ENCODE data around the gene HNRNPL. TPM values are rescaled to one million over a fixed set of nuclear protein-coding genes. Genes with fewer than 3 reads are reported as not detected.
A peak's percentile ranks its signal among the peaks of the same experiment; 100 is the strongest.
"Not testable (repeated sequence)": the region's sequence is repeated elsewhere in the genome, so short reads cannot be mapped to it uniquely, and the experiment has no call there.

HNRNPL gene
- total RNA-seq, result 100 to 1,000 TPM; 142 to 378 (median 198) TPM

- Histone ChIP-seq H3K27ac (peak within 1 kb of the TSS; percentile 98 to 99), H3K4me1 (replicated peaks in 1 of 2) (peaks cover 4 to 5% of the 10 kb centered on the region in 2 donors), H3K4me3 (peak within 1 kb of the TSS; percentile 69 to 93 (median 85))
- peak; percentile 58 to 78 (median 72) for ATAC-seq (replicated peaks in 6 of 8)
- 0% methylated on average over 2 to 8 of the region's 50 CpGs; no CpG with 5 or more reads in 7 of the 10 experiments for WGBS, 10 experiments
- in situ Hi-C loops (cut with MboI; ENCODE audit: low pct_unique_long_range_greater_than_20kb in 2 of 9, low sequenced_read_pairs in 9 of 9, unreplicated experiment in 9 of 9), result no loop called here
Observed at GRCh38 chr19:38849860-38850435, at the start of gene HNRNPL. TSS of gene HNRNPL (minus strand) at chr19:38849986. CDS start at chr19:38849966, 20 bp downstream.

DNA sequence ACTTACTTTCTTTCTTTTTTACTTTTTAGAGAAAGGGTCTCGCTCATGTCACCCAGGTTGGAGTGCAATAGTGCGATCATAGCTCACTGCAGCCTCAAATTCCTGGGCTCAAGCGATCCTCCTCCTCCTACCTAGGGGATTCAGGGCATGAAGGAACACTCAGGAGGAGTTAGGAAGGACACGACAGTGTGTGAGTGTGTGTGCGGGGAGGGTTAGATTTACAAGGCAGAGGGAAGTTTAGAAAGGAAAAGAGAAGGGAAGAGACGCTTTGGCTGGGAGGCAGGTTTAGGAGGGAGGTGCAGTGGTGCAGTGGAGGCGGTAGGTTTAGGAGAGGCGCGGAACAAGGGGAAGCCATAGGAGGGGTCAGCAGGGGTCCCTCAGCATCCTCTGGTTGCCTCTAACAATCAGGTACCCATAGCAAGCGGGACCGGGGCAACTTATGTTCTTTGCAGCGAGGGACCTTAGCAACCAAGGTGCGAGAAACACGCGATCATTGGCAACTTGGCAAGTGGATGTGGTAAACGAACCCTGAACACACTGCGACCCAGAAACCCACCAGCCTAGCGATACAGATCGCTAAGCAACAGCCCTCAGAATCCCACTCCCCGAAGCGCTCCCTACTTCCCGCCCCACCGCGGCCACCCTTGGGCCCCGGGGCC, 49.1 kb upstream of the HNRNPL start:
- Histone ChIP-seq H3K27ac (peak overlapping the region; percentile 28 to 31), H3K4me1 (replicated peaks in 1 of 2) (peaks cover 6 to 8% of the 10 kb centered on the region in 2 donors), H3K4me3 (peak overlapping the region; percentile 81 to 98 (median 93))
- in situ Hi-C loops (cut with MboI; ENCODE audit: low pct_unique_long_range_greater_than_20kb in 2 of 9, low sequenced_read_pairs in 9 of 9, unreplicated experiment in 9 of 9), result no loop called here
- peak in 1 of 8 experiments; percentile 0 for ATAC-seq (replicated peaks in 6 of 8)
- 0 to 60% (median 28%) methylated on average over 1 to 7 of the region's 25 CpGs; no CpG with 5 or more reads in 1 of the 10 experiments for WGBS, 10 experiments

- no peak for ATAC-seq (replicated peaks in 6 of 8)
- WGBS, 10 experiments, result no CpG with 5 or more reads among the region's 9 CpGs
- H3K27ac ChIP-seq, result no peak overlapping the region
- in situ Hi-C loops (cut with MboI; ENCODE audit: low pct_unique_long_range_greater_than_20kb in 2 of 9, low sequenced_read_pairs in 9 of 9, unreplicated experiment in 9 of 9), result no loop called here
- H3K4me3 ChIP-seq, result no peak overlapping the region
- peaks cover 5 to 6% of the 10 kb centered on the region in 2 donors for H3K4me1 ChIP-seq (replicated peaks in 1 of 2)
Observed at GRCh38 chr19:38894968-38895367, 45.2 kb upstream of the HNRNPL start.

- ATAC-seq (replicated peaks in 6 of 8), result no peak
- Histone ChIP-seq H3K4me3 (no peak overlapping the region), H3K27ac (no peak overlapping the region), H3K4me1 (replicated peaks in 1 of 2) (peaks cover under 1 to 2% of the 10 kb centered on the region in 2 donors)
- 83 to 92% methylated on average over 2 of the region's 14 CpGs; no CpG with 5 or more reads in 8 of the 10 experiments for WGBS, 10 experiments
- in situ Hi-C loops (cut with MboI; ENCODE audit: low pct_unique_long_range_greater_than_20kb in 2 of 9, low sequenced_read_pairs in 9 of 9, unreplicated experiment in 9 of 9), result no loop called here
Observed at GRCh38 chr19:38893341-38893771, 43.6 kb upstream of the HNRNPL start.

DNA sequence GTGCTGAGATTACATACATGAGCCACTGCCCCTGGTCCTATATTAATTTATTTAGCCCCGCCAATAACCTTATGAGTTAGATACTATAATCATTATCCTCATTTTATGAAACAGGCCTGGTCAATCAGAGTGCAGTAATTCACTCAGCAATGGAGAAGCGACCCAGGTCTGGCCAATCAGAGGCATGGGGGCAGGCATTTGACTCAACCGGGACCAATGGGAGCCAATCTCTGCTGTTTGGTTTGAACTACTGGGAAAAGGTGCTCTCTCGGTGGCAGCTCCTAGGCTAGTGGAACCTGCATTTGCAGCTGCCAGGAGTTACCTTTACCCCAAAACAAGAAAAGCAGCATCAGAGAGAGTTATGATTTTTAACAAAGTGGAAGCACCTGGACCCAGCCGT, 43.1 kb upstream of the HNRNPL start:
- Histone ChIP-seq H3K27ac (no peak overlapping the region), H3K4me3 (no peak overlapping the region), H3K4me1 (replicated peaks in 1 of 2) (no peaks in the 10 kb centered on the region)
- 64 to 100% (median 89%) methylated on average over 1 to 5 of the region's 5 CpGs; no CpG with 5 or more reads in 3 of the 10 experiments for WGBS, 10 experiments
- in situ Hi-C loops (cut with MboI; ENCODE audit: low pct_unique_long_range_greater_than_20kb in 2 of 9, low sequenced_read_pairs in 9 of 9, unreplicated experiment in 9 of 9), result no loop called here
- ATAC-seq (replicated peaks in 6 of 8), result no peak

- no peak for ATAC-seq (replicated peaks in 6 of 8)
- Histone ChIP-seq H3K27ac (no peak overlapping the region), H3K4me3 (no peak overlapping the region), H3K4me1 (replicated peaks in 1 of 2) (no peaks in the 10 kb centered on the region)
- in situ Hi-C loops (cut with MboI; ENCODE audit: low pct_unique_long_range_greater_than_20kb in 2 of 9, low sequenced_read_pairs in 9 of 9, unreplicated experiment in 9 of 9), result no loop called here
- WGBS, 10 experiments, result 50 to 100% (median 61%) methylated on average over 1 to 3 of the region's 6 CpGs; no CpG with 5 or more reads in 4 of the 10 experiments
Observed at GRCh38 chr19:38891771-38892170, 42.0 kb upstream of the HNRNPL start.

DNA sequence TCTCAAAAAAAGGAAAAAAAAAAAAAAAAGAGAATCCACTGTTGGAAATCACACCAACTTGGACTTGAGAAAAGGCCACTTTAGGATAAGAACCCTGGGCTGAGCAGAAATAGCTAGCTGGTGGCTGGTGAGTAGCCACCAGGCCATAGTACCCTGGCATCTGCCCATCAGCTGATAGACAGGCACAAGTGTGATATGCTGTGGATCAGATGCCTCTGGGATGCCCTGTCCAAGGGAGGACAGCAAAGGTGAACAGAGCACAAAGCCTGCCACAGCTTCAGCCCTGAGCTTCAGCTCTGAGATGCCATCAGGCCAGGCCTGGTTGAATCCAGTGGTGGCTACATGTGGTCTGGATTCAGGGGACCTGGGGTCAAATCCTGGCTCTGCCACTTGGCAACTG, 40.9 kb upstream of the HNRNPL start:
- H3K4me3 ChIP-seq, result no peak overlapping the region
- in situ Hi-C loops (cut with MboI; ENCODE audit: low pct_unique_long_range_greater_than_20kb in 2 of 9, low sequenced_read_pairs in 9 of 9, unreplicated experiment in 9 of 9), result no loop called here
- H3K4me1 ChIP-seq (replicated peaks in 1 of 2), result no peaks in the 10 kb centered on the region
- ATAC-seq (replicated peaks in 6 of 8), result no peak
- no peak overlapping the region for H3K27ac ChIP-seq

DNA sequence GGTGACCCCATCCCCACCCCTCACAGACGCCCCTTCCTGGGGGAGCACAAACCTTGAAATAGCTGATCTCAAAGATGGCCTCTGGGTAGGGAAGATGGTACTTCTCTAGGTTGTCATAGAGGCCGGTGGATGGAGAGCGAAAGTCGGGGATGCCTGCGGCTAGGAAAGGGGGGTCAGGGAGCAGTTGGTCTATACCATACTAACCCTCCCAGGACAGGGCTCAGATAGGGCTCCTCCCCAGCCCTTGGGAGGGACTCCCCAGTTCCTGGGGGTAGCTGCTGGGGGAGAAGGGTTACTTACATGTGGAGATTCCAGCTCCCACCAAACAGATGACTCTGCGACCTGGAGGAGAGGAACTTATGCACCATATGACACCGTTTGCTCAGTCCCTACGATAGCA, 40.0 kb upstream of the HNRNPL start:
- 7 to 100% (median 79%) methylated on average over 1 to 4 of the region's 8 CpGs; no CpG with 5 or more reads in 4 of the 10 experiments for WGBS, 10 experiments
- Histone ChIP-seq H3K4me1 (replicated peaks in 1 of 2) (no peaks in the 10 kb centered on the region), H3K27ac (no peak overlapping the region), H3K4me3 (no peak overlapping the region)
- in situ Hi-C loops (cut with MboI; ENCODE audit: low pct_unique_long_range_greater_than_20kb in 2 of 9, low sequenced_read_pairs in 9 of 9, unreplicated experiment in 9 of 9), result no loop called here
- no peak for ATAC-seq (replicated peaks in 6 of 8)

DNA sequence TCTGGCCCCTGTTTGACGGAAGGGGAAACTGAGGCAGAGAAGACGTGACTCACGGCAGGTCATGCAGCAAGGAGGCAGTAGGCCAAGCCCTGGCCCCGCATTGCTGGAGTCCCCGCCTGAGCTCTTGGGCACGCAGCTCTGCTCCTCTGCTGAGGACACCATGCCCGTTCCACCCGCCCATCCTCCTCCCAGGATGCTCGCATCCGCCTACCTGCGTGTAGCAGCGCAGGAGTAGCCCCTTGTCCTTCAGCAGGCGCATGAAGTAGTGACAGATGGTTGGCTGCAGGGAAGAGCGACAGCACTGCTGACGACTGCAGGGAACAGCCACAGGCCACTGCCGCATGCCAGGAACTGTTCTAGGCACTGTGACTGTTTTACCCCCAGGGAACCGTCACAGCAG, 39.1 kb upstream of the HNRNPL start:
- 80 to 100% (median 90%) methylated on average over 2 to 7 of the region's 17 CpGs; no CpG with 5 or more reads in 7 of the 10 experiments for whole genome bisulfite sequencing, 10 experiments

DNA sequence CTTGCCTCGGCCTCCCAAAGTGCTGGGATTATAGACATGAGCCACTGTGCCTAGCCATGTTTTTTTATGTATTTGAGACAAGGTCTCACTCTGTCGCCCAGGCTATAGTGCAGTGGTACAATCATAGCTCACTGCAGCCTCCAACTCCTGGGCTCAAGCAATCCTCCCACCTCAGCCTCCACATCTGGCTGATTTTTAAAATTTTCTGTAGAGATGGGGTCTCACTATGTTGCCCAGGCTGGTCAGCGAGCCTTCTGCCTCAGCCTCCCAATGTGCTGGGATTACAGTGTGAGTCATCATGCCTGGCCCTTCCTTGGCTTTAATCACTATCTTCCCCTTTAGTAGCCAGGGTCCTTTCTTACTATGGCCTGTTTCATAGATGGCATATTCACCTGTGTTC, 34.9 kb upstream of the HNRNPL start:
- H3K4me1 ChIP-seq (replicated peaks in 1 of 2); H3K27ac ChIP-seq; in situ Hi-C loops (cut with MboI; ENCODE audit: low pct_unique_long_range_greater_than_20kb in 2 of 9, low sequenced_read_pairs in 9 of 9, unreplicated experiment in 9 of 9); ATAC-seq (replicated peaks in 6 of 8); H3K4me3 ChIP-seq: not testable (repeated sequence)
- WGBS, 10 experiments, result 67 to 100% (median 89%) methylated on average over 1 to 3 of the region's 3 CpGs; no CpG with 5 or more reads in 5 of the 10 experiments

More for the DNA sequence above, 39.1 kb upstream of the HNRNPL start:
- no peak for ATAC-seq (replicated peaks in 6 of 8)
- no peak overlapping the region for H3K27ac ChIP-seq
- no peaks in the 10 kb centered on the region for H3K4me1 ChIP-seq (replicated peaks in 1 of 2)
- no peak overlapping the region for H3K4me3 ChIP-seq
- in situ Hi-C loops (cut with MboI; ENCODE audit: low pct_unique_long_range_greater_than_20kb in 2 of 9, low sequenced_read_pairs in 9 of 9, unreplicated experiment in 9 of 9), result no loop called here

DNA sequence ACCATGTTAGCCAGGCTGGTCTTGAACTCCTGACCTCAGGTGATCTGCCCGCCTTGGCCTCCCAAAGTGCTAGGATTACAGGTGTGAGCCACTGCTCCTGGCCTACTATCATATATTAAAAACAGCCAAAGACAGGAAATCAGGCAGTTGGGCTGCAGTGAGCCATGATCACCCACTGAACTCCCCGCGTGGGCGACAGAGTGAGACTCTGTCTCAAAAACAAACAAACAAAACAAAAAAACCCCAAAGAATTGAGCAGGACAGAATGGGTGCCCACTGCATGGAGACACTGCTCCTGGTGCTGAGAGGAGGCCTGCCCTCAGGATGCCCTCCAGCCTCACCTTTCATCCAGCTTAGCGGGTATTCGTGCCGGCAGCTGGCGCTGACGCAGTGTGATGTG, 33.5 kb upstream of the HNRNPL start:
- ATAC-seq (replicated peaks in 6 of 8), result no peak
- Histone ChIP-seq H3K27ac (no peak overlapping the region), H3K4me3 (no peak overlapping the region), H3K4me1 (replicated peaks in 1 of 2) (peaks cover 0 to 5% of the 10 kb centered on the region in 2 donors)
- in situ Hi-C loops (cut with MboI; ENCODE audit: low pct_unique_long_range_greater_than_20kb in 2 of 9, low sequenced_read_pairs in 9 of 9, unreplicated experiment in 9 of 9), result no loop called here
- 87 to 100% (median 96%) methylated on average over 1 to 8 of the region's 9 CpGs; no CpG with 5 or more reads in 4 of the 10 experiments for WGBS, 10 experiments

GRCh38 chr19:38880882-38881609, 31.3 kb upstream of the HNRNPL start:
- in situ Hi-C loops (cut with MboI; ENCODE audit: low pct_unique_long_range_greater_than_20kb in 2 of 9, low sequenced_read_pairs in 9 of 9, unreplicated experiment in 9 of 9), result no loop called here
- ATAC-seq (replicated peaks in 6 of 8), result no peak
- 100% methylated on average over 1 of the region's 19 CpGs; no CpG with 5 or more reads in 9 of the 10 experiments for WGBS, 10 experiments
- peaks cover 0 to 11% of the 10 kb centered on the region in 2 donors for H3K4me1 ChIP-seq (replicated peaks in 1 of 2)
- no peak overlapping the region for H3K4me3 ChIP-seq
- H3K27ac ChIP-seq, result no peak overlapping the region
